NCI-H82 treated with DMSO at 0.1 percent for 48 hours (cell line): Measurements from ENCODE around the gene UBE3A.
"Not testable (repeated sequence)": the region's sequence is repeated elsewhere in the genome, so short reads cannot be mapped to it uniquely, and the experiment has no call there.

Experiments
- DNase-seq: peaks from one replicate; lab custom pipeline; 2025; ENCODE audit not compliant: unreplicated experiment; lab: John Stamatoyannopoulos, UW

UBE3A gene

DNA sequence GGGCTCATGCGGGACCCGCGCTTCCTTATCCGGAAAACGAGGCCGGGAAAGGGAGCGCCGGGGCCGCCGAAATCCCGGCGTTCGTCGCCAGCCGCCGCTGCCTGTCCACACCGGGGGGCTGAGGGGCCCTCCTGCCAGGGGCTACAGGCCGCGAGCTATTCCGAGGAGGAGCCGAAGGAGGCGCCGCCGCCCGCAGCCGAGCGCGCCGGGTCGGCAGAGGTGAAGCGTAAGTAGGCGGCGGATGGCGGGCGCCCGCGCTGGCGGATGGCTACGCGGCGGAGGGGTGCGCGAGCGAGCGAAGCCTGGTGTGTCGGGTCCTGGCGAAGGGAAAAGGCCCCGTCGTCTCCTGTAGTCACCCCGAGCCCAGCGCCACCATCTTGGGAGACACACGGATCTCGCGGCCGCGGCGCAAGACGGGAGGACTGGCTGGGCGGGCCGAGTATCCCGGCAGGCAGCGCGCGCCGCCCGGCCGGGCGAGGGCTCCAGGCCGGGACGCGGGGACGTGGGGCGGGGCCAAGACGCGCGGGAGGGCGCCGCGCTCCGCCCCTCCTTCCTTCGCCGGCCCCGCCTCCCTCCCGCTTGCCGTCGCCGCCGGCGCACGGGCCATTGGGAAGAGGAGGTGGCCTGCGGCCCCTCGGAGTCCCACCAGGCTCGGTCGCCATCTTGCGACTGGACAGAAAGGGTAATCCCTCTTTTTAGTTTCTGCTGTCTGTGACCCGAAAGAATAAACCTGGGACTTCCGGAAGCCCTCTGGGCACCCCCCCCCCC lies at the start of gene UBE3A:
Gene UBE3A (minus strand): TSS at position 424 of the 768 bp plus-strand sequence. CDS start 29,917 bp downstream, outside the sequence.
- DNase-seq: peak; percentile 73

DNA sequence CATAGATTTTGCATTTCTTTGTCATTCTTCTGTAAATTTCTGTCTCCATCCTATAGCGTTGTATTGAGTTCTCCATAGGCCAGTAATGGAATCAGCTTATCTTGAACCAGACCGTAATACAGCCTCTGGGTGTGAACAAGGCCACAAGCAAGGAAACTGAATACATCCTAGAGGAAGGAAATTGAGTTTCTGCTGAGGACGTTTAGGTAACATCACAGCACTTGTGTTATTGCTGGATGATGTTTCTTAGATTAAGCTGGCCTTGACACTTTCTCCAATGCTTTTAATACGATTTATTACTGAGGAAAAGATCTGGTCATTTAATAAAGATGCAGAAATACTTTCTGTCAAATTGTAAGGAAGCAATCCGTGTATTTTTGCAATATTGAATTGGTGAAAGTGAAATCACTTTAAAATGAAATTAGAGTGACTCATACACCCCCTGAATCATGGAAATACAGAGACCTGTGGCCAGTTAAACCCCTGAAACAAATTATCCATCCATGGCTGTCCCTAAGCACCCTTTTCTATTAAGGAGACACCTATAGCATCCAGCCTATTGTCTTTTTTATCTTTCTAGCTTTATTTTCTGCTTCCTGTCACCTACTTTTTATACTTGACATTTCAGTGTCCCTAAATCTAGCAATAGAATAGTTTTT lies 48.5 kb upstream of the UBE3A start:
- no peak for DNase-seq

DNA sequence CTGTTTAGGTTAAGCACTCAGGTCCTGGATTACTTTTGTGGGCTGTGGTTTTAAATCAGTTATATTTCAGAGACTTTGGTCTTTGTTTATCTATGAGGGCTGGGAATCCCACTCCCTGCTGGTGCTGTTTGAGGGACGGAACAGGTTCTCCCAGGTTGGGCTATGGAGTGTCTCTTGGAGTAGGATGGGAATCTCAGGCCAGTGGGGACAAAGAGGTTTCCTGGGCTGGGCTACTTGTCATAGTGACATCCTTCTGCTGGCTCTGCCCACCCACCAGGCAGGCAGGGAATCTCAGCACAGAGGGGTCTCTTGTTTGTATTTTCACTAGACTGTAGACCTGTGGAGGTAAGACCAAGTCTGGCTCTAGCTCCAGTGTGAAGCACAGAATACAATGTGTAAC lies 47.2 kb upstream of the UBE3A start:
- DNase-seq: no peak

DNA sequence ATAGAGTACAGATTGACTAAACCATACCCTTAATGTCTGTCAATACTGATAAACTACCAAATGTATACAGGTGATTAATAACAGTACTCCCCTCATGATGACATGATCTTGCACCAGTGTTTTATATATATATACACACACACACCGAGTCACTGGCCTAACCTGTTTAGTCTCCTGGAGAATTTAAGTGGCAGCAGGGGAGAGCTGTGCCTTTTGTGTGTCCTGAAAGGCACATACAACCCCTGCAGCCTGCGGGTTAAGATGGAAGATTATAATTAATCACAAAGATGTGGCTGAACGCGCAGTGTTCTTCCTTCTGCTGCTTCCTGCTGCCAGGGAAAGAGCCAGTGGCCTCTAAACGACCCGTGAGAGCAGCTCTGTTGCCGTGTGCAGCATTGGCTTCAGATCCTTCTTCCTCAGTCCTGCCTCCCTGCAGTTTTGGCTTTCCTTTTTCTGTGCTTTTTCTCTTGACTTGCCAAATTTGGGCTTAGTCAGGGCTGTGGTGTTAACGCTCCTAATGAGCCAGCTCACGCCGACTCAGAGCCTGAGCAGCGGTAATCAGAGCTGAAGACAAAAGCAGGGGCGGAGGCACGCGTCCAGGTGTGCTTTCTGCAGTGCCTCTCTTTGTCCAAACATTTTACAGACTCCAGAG lies 42.5 kb upstream of the UBE3A start:
- no peak for DNase-seq

DNA sequence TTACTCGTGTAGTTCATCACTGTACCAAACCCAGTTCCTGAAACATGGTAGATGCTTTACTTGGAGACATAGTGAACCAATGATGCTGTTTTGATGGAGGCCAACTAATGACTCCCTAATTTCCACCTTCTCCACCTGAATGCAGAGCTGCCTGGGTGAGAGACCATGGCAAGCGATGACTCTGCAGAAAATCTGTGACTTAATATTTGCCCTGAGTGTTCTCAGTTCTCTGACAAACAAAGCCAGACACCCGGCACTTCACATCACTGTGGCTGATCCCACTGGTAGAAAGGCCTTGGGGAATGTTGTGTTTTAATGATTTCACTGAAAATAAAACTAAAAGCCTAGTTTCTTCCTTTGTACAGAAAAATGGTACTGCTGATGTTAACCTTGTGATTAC lies 39.5 kb upstream of the UBE3A start:
- DNase-seq: no peak

DNA sequence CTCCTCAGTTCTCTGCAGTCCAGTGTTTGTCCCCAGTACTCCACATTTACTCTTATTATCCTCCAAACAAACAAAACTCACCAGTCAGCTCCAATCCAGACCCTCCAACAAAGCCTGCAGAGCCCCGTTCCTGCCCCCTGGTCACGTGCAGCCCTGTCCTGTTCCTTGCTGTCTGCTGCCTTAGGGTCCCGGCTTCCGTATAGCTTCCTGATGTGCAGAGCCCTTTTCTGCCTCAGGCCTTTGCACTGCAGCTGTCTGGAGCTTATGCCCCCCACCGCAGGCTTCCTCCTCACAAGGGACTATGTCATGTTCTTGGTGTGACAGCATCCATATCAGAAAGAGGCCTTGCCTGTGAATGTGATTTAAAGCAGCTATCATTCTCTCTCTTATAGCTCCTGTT lies 39.0 kb upstream of the UBE3A start:
- no peak for DNase-seq

DNA sequence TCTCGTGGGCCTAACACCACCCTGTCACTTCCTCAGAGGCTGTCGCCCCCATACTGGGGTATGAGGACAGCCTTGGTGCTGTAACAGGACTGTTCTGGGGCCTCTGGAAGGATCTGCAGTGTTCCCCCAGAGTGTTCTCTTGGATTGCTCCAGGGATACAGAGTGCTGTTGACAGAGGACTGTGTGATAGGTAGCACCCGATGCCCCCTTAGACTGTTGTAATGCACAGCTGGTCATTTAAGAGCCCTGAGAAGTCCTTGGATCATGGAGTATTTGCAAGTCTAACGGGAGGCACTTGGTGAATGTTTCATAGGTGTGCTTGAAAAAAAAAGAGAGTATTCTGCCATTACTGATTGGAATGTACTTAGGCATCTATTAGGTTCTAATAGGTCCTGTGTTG lies 35.4 kb upstream of the UBE3A start:
- DNase-seq: no peak

DNA sequence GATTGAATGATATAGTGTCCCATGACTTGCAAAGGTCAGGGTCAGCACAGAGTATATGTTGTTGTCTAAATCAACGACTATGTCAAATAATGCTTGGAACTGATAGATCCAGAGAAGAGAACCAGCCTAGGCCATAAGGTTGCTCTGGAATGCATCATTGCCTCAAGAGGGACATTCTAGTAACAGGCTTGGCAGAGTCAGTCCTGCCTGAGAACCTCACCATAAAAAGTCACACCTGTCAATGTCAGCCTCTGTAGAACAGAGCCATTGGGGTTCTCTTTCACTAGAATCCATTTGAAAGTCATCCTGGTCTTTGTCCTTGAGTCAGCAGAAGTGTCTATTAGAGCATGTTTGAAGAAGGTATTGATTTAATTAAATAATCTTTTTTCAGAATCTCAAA lies 31.4 kb upstream of the UBE3A start:
- no peak for DNase-seq

DNA sequence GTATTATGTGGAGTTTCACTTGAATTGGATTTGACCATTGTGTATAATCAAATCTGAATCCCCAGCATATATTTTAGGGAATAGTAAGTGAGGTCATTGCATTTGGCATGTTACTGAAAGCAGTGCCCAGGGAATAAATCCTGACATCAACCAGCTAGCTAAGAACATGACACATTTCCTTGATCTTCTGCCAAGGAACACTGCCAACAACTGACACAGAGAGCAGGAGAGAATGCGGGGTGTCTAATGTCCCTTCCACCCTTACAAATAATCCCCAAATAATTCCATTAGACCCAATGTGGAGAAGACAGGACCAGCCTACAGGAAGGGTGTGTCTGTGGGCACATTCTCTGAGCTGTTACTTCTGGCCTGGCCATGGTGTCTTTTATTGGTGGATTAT lies 30.6 kb upstream of the UBE3A start:
- DNase-seq: no peak

DNA sequence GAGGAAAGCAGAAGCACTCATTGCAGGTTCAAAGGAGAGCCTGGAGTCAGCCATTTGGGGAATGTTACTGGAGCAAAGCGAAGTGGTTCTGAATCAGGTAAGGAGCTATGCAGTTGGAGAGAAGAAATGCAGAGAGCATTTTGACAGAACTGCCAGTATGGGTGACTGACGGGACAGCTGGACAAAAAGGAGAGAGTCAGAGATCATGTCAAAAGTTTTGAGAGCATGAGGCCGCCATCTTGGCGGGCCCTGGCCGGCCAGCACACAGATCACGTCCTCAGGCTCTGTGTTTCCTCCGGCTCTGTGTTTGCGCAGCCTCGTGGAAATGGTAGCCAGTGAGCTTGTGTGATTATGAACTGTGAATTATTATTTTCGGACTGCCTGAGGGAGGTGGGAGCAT lies 29.8 kb upstream of the UBE3A start:
- no peak for DNase-seq

DNA sequence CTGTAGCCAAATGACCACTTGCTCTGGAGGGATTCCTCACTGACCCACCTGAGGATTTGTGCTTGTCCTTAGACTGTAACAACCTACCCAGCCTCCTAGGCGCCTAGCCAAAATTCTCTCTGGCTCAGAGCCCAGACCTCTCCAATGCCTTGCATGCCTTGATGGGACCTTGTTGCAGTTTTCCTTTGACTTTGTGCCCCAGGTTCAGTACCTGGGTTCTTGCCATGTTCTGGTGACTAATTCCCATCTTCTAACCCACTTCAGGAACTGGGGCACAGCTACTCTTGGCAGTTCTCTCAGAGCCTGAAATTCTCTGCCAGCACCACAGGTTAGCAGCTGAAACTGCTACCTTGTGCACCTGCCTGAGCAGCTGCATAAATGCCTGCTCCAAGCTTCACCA lies 27.0 kb upstream of the UBE3A start:
- DNase-seq: no peak

DNA sequence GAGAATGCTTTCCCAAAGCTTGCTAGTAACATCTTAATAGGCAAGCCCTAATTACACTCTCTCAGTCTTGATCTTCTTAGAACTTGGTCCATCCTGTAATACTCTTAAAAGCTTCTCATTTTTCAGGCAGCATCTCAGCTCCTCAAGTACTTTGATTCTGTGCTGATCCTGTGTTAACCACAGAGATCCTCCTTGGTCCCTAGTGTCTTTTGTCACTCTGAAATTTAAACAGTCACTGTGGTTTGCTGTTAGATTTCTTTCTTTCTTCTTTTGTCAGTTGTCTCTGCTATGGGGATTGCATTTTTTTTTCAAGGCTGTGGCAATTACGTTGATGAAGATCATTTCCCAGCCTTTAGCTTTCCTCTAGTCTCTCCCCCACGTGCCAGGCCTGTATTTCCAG lies 26.0 kb upstream of the UBE3A start:
- no peak for DNase-seq

DNA sequence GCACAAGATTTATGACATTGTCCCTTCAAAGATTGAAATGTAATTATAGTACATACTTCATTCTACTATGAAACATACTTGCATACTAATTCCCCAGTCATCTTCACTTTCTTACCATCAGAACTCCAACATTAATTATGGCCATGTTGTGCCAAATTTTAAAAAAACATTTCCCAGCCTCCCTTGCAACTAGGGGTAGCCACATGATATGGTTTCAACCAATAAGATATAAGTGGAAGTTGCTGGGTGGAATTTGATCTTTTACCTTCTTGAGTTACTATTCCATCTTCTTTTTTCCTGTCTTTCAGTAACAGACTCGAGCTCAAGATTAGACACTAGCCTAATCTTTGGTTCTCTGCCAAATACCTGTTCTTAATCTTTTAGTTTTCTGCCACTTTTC lies 25.6 kb upstream of the UBE3A start:
- DNase-seq: no peak

DNA sequence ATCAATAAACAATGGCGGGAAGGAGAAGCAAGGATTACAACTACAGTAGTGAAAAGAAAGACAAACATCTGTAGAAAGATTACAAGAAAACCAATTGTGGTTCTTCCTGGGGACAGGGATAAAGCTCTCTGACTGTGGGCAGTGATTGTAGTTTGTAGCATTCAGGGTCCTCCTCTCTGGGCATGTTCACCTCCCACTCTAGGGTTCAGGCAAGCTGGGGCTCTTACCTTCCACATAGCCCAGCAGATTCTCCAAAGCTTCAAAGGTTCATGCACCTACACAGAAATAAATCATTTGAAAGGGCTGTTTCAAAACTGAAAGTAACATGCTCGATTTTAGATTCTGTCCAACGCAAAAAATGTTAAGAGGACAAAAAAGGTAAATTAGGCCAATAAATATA lies 17.4 kb upstream of the UBE3A start:
- DNase-seq: no peak

DNA sequence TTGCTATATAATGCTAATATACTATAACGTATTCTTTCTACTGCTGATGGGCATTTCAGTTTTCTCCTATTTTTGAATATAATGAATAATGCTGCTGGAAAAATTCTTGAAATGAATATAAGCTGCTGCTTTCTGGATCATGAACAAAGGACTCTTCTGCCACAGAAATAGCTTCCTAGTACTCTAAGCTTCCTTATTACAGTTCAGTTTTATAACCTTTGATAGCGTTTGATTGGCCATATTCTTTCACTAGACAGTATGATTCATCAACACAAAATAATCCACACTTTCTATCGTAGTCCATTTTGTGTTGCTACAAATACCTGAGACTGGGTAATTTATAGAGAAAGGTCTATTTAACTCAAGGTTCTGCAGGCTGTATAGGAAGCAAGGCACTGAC lies 16.4 kb upstream of the UBE3A start:
- no peak for DNase-seq

DNA sequence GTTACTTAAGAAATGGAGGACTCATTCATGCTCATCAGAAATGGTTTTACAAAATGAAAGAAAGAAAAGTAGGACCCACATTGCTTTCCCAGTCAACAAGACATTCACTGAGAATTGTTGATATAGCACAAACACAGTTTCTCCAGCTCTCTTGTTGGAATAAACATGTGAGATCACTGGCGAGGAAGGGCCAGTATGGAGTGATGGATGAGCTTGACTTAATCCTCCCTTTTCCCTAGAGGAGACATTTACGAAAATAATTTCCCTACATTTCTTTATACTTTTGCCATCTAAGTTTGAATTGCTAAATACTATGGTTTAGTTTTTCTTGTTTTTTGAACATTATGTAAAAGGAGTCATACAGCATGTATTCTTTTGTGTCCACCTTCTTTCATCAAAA lies 15.9 kb upstream of the UBE3A start:
- no peak for DNase-seq

DNA sequence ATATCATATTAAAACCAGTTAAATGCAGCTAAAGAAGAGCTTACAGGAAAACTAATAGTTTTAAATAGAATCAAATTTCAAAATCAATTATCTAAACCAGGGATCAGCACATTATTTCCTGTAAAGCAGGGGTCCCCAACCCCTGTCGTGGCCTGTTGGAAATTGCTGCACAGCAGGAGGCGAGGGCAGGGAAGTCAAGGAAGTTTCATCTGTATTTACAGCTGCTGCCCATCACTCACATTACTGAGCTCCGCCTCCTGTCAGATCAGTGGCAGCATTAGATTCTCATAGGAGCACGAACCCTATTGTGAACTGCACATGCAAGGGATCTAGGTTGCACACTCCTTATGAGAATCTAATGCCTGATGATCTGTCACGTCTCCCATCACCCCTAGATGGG lies 14.4 kb upstream of the UBE3A start:
- DNase-seq: not testable (repeated sequence)

DNA sequence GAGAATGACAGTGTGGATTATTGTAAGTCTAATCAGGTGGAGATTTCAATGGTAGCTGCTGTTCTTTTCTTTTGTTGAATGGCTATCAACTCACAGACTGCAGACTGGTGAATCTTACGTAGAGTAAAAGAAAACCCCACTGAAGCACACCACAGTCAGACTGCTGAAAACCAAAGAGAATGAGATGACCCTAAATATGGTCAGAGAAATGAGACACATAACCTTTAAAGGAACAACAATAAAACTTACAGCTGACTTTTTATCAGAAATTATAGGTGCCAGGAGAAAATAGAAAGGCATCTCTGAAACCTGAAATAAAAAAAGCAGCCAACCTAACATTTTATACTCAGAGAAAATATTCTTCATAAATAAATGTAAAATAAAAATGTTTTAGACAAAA lies 12.7 kb upstream of the UBE3A start:
- DNase-seq: no peak

DNA sequence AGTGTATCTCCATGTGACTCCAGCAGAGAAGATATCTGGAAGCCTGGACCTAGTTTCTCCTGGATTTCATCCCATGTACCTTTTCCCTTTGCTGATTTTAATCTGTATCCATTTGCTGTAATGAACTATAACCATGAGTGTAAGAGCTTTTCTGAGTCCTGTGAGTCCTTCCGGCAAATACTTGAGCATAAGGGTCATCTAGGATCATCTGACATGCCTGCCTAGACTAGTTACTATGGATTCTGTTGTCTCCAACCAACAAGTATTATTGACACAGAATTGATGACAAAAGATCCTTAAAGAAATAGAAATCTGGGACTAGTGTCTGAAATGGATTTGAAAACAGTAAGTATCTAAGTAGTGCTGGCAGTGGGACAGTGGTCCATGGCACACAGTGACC lies 11.3 kb upstream of the UBE3A start:
- no peak for DNase-seq

DNA sequence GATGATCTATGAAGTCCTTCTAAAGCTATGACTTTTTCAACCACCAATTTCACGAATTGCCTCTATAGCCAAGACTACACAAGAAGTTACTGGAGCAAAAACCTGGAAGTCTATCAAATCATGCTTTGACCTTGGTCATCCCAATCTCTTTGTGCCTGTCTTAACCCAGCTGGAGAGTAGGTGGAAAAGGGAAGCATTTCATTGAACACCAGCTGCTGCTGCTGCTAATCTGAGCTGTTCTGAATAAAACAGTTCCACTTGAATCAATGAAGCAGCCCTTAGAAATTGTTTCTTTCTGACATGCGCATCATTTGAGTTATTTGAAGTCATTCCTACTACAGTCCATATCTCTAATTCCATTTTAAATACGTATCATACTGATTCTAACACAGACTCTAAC lies 7.3 kb upstream of the UBE3A start:
- DNase-seq: no peak

DNA sequence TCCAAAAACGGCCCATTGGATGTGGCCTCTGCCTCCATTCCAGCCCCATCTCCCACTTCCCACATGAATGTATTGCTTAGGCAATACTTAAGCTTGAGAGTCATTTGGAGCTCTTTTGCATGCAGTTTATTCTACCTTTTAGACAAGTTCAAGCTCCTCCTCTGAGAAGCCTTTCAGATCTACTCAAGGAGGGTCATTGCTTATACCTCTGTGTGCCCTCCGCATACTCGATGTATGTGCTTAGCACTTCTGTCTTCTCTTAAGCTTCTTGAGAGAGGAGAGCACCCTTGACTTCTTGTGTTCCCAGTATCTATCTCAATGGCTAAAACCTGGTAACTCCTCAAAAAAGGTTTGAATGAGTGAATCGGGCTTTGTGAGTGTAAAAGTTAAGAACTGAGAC lies 6.6 kb upstream of the UBE3A start:
- no peak for DNase-seq

DNA sequence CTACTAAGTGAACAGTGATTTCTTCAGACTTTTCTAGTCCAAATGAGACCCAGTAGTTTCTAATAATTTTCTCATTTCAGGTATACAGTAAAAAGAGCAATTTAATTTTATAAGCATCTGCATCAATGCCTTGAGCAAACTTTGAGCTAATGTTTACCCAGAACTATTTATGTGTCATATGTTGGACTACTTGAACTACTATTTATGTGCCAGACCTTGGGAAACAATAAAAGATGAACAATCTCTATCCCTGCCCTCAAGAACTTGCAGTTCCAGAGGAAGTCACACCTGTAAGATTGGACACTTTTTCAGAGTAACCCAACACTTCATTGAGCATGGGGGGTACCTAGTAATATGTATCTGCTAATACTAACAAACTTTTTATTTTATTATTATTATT lies 2.3 kb upstream of the UBE3A start:
- no peak for DNase-seq
